ENCODE data around the gene BARHL2.

DNA sequence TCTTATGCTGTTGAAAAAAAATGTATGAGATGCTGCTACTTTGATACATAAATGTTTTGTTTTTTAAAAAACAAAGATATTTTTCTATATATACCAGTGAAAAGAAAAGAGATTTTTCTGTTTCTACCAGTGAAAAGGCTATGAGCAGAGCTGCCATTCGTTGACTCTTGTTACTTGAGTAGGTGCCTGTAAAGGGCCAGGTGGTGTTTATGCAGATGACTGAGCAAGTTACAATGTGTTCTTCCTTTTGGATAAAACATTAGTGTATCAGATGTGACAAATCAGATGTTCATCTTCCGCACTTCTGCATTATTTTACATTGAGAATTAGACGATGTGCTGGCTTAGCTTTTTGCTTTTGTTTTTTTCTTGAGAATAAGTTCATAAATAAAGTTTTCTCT, 45.4 kb downstream of the BARHL2 start:
- no peak for TF ChIP-seq POLR2A (IDR thresholded peaks at IDR 0.05)
- TF ChIP-seq, protein P1, sequence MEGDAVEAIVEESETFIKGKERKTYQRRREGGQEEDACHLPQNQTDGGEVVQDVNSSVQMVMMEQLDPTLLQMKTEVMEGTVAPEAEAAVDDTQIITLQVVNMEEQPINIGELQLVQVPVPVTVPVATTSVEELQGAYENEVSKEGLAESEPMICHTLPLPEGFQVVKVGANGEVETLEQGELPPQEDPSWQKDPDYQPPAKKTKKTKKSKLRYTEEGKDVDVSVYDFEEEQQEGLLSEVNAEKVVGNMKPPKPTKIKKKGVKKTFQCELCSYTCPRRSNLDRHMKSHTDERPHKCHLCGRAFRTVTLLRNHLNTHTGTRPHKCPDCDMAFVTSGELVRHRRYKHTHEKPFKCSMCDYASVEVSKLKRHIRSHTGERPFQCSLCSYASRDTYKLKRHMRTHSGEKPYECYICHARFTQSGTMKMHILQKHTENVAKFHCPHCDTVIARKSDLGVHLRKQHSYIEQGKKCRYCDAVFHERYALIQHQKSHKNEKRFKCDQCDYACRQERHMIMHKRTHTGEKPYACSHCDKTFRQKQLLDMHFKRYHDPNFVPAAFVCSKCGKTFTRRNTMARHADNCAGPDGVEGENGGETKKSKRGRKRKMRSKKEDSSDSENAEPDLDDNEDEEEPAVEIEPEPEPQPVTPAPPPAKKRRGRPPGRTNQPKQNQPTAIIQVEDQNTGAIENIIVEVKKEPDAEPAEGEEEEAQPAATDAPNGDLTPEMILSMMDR (IDR thresholded peaks at IDR 0.05): no peak

All from suprapubic skin (tissue), 3 donors.